HepG2 (cell line): ENCODE results near the gene HINT2. TPM values are rescaled to one million over a fixed set of nuclear protein-coding genes. Genes with fewer than 3 reads are reported as not detected.
A peak's percentile ranks its signal among the peaks of the same experiment; 100 is the strongest.

Experiments used
- ARNT2 ChIP-seq: sonication (generic); formaldehyde crosslinking; IDR thresholded peaks from 2 replicates; pipeline ENCODE4 v1.8.0; 2022; ENCODE audit warnings: mild to moderate bottlenecking, low read depth, missing genetic modification reagents, moderate library complexity
- DPF2 ChIP-seq: sonication (generic); formaldehyde crosslinking; IDR thresholded peaks from 2 replicates; pipeline ENCODE4 v1.4.0; 2020; ENCODE audit warnings: mild to moderate bottlenecking, low read depth, missing genetic modification reagents, borderline replicate concordance
- ELF1 ChIP-seq: sonication (generic); formaldehyde crosslinking; IDR thresholded peaks from 2 replicates; pipeline ENCODE4 v1.4.0; 2020; ENCODE audit warnings: missing genetic modification reagents
- FOSL2 ChIP-seq: sonication (generic); formaldehyde crosslinking; IDR thresholded peaks from 2 replicates; pipeline ENCODE4 v1.4.0; 2020; ENCODE audit warnings: missing genetic modification reagents
- HES4 ChIP-seq: sonication (generic); formaldehyde crosslinking; IDR thresholded peaks from 2 replicates; pipeline ENCODE4 v1.9.0; 2021; ENCODE audit warnings: mild to moderate bottlenecking, missing genetic modification reagents, borderline replicate concordance
- HOXA7 ChIP-seq: sonication (generic); formaldehyde crosslinking; IDR thresholded peaks from 2 replicates; pipeline ENCODE4 v1.8.1; 2022; ENCODE audit warnings: mild to moderate bottlenecking, missing genetic modification reagents, moderate library complexity
- JUN ChIP-seq: sonication (generic); formaldehyde crosslinking; IDR thresholded peaks from 2 replicates; pipeline ENCODE4 v1.4.0; 2020; ENCODE audit warnings: mild to moderate bottlenecking, missing genetic modification reagents
- MIER2 ChIP-seq: IDR thresholded peaks from 2 replicates; pipeline ENCODE4 v1.6.1; 2016; ENCODE audit warnings: missing biosample characterization, missing genetic modification reagents
- PITX1 ChIP-seq: sonication (generic); formaldehyde crosslinking; IDR thresholded peaks from 2 replicates; pipeline ENCODE4 v1.5.1; 2020; ENCODE audit warnings: mild to moderate bottlenecking, missing genetic modification reagents
- RXRB ChIP-seq: IDR thresholded peaks from 2 replicates; pipeline ENCODE4 v1.6.1; 2016; ENCODE audit warnings: borderline replicate concordance, missing genetic modification reagents, missing compliant biosample characterization
- SAP130 ChIP-seq: IDR thresholded peaks from 2 replicates; pipeline ENCODE4 v1.6.1; 2016; ENCODE audit warnings: low read depth
- SSRP1 ChIP-seq: IDR thresholded peaks from 2 replicates; pipeline ENCODE4 v1.6.1; 2016; ENCODE audit warnings: control low read depth
- ZMYM4 ChIP-seq: sonication (generic); formaldehyde crosslinking; IDR thresholded peaks from 2 replicates; pipeline ENCODE4 v1.8.1; 2023; ENCODE audit warnings: mild to moderate bottlenecking, missing genetic modification reagents
- ZNF136 ChIP-seq: sonication (generic); formaldehyde crosslinking; IDR thresholded peaks from 2 replicates; pipeline ENCODE4 v1.8.1; 2022; ENCODE audit warnings: low read depth, mild to moderate bottlenecking, moderate library complexity, missing genetic modification reagents
- ZNF354B ChIP-seq: sonication (generic); formaldehyde crosslinking; IDR thresholded peaks from 2 replicates; pipeline ENCODE4 v1.8.0; 2022; ENCODE audit warnings: mild to moderate bottlenecking, missing genetic modification reagents
- ZNF687 ChIP-seq: sonication (generic); formaldehyde crosslinking; IDR thresholded peaks from 2 replicates; pipeline ENCODE4 v1.5.1; 2020; ENCODE audit warnings: mild to moderate bottlenecking, missing genetic modification reagents, moderate library complexity
- polyA plus RNA-seq, 8 experiments: library from polyadenylated mRNA; depleted of rRNA in 3 of 8; stranded (reverse) in 7 of 8; unstranded in 1 of 8; fragments of >200 nt; fragmentation: Illumina TruSeq in 4 of 8; extraction: Trizol in 4 of 8; gene quantifications; 2 replicates each; pipeline versions ENCODE4 v1.2.1 to v1.2.3, GENCODE V29; 2011 to 2016; ENCODE audit warnings: low read depth in 4 of 8, missing spikeins in 1 of 8, mixed read lengths in 1 of 8; ENCODE audit not compliant: insufficient read depth in 1 of 8
- total RNA-seq, 5 experiments: library from RNA; depleted of rRNA; stranded (reverse); fragments of >200 nt; fragmentation: Illumina TruSeq; extraction: Trizol; gene quantifications; 2 replicates each; pipeline ENCODE4 v1.2.3, GENCODE V29; 2016; ENCODE audit warnings: low read depth in 1 of 5
- TF ChIP-seq, protein P1 (sequence below): sonication (generic); formaldehyde crosslinking; conservative IDR thresholded peaks from 2 replicates; pipeline ENCODE4 v1.4.0; 2020; ENCODE audit warnings: mild to moderate bottlenecking, missing genetic modification reagents, moderate library complexity
- TF ChIP-seq, protein P2 (sequence below): sonication (generic); formaldehyde crosslinking; IDR thresholded peaks from 2 replicates; pipeline ENCODE4 v1.5.0; 2020; ENCODE audit warnings: missing genetic modification reagents, mild to moderate bottlenecking, borderline replicate concordance
- TF ChIP-seq, protein P3 (sequence below): sonication (generic); formaldehyde crosslinking; IDR thresholded peaks from 2 replicates; pipeline ENCODE4 v1.4.0; 2020; ENCODE audit warnings: missing genetic modification reagents

The HINT2 gene
- total and polyA plus RNA-seq, 2 of the 13 experiments (the other 11 are each of a cell fraction or from before 2014, with no cell fraction given), result 37.9 to 56.2 TPM

DNA sequence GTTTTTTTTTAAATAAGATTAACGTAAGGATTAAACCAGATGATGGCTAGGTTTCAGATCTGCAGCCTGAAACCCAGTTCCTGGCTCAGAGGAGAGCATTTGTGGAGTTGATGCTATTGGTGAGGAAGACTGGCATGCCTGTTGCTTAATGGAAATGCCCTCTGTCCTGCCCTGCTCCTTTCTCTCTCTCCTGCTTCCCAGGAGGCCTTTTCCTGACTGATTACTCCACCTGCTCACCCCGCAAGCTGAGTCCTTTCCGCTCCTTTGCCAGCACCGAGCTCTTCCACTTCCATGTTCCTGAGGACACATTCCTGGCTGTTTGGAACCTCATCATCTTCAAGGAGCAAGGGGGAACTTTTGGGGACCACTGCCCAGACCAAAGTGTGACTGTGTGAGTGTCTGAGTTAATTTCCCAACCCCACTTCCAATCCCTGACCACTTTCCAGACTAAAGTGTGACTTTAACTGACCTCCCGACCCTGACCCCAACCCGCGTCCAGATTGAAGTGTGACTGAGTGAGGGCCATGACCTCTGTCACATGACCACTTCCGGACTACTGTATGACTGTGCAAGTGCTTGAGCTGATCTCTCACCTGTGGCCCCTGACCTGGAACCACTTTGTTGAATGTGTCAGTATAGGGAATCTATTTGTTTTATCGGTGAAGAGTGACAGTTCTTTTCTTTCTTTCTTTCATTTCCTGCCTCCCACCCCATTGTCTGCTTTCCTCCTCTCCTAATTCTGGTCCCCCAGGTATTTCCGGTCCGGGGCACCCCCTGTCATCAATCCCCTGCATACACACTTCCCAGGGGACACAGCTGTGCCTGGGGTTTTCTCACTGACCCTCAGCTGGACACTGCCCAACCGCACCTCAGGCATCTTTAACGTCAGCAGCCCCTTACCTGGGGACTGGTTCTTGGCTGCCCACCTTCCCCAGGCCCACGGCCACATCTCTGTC is 19.7 kb upstream of the HINT2 start (continued):
- TF ChIP-seq, protein P1, sequence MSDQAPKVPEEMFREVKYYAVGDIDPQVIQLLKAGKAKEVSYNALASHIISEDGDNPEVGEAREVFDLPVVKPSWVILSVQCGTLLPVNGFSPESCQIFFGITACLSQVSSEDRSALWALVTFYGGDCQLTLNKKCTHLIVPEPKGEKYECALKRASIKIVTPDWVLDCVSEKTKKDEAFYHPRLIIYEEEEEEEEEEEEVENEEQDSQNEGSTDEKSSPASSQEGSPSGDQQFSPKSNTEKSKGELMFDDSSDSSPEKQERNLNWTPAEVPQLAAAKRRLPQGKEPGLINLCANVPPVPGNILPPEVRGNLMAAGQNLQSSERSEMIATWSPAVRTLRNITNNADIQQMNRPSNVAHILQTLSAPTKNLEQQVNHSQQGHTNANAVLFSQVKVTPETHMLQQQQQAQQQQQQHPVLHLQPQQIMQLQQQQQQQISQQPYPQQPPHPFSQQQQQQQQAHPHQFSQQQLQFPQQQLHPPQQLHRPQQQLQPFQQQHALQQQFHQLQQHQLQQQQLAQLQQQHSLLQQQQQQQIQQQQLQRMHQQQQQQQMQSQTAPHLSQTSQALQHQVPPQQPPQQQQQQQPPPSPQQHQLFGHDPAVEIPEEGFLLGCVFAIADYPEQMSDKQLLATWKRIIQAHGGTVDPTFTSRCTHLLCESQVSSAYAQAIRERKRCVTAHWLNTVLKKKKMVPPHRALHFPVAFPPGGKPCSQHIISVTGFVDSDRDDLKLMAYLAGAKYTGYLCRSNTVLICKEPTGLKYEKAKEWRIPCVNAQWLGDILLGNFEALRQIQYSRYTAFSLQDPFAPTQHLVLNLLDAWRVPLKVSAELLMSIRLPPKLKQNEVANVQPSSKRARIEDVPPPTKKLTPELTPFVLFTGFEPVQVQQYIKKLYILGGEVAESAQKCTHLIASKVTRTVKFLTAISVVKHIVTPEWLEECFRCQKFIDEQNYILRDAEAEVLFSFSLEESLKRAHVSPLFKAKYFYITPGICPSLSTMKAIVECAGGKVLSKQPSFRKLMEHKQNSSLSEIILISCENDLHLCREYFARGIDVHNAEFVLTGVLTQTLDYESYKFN (CRISPR knock-in tag), result peak; percentile 44; the same call in 1 of the 2 replicates
- TF ChIP-seq DPF2 (CRISPR knock-in tag) (no peak), PITX1 (CRISPR knock-in tag) (peak; percentile 45; the same call in 1 of the 2 replicates), ARNT2 (CRISPR knock-in tag) (no peak), ELF1 (CRISPR knock-in tag) (peak; percentile 58), JUN (0 out of 2 replicates have a peak, but pooled peaks have one; percentile 23), SSRP1 (CRISPR knock-in tag) (no peak), ZMYM4 (CRISPR knock-in tag) (peak; percentile 57), ZNF354B (CRISPR knock-in tag) (no peak), ZNF687 (CRISPR knock-in tag) (peak; percentile 30; the same call in 1 of the 2 replicates), ZNF136 (CRISPR knock-in tag) (no peak), RXRB (CRISPR knock-in tag) (peak; percentile 73), SAP130 (peak; percentile 50), HES4 (CRISPR knock-in tag) (no peak), FOSL2 (CRISPR knock-in tag) (peak; percentile 58), HOXA7 (CRISPR knock-in tag) (no peak), MIER2 (no peak)
- TF ChIP-seq, protein P2, sequence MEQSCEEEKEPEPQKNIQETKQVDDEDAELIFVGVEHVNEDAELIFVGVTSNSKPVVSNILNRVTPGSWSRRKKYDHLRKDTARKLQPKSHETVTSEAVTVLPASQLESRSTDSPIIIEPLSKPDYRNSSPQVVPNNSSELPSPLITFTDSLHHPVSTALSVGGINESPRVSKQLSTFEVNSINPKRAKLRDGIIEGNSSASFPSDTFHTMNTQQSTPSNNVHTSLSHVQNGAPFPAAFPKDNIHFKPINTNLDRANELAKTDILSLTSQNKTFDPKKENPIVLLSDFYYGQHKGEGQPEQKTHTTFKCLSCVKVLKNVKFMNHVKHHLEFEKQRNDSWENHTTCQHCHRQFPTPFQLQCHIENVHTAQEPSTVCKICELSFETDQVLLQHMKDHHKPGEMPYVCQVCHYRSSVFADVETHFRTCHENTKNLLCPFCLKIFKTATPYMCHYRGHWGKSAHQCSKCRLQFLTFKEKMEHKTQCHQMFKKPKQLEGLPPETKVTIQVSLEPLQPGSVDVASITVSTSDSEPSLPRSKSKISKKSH (CRISPR knock-in tag), result no peak
- TF ChIP-seq, protein P3, sequence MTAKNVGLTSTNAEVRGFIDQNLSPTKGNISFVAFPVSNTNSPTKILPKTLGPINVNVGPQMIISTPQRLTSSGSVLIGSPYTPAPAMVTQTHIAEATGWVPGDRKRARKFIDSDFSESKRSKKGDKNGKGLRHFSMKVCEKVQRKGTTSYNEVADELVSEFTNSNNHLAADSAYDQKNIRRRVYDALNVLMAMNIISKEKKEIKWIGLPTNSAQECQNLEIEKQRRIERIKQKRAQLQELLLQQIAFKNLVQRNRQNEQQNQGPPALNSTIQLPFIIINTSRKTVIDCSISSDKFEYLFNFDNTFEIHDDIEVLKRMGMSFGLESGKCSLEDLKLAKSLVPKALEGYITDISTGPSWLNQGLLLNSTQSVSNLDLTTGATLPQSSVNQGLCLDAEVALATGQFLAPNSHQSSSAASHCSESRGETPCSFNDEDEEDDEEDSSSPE (CRISPR knock-in tag), result no peak
